Smooth muscle cell of the brain vasculature (primary cell): ENCODE results near the gene SERINC4.

Experiments
- DNase-seq: peaks from one replicate; pipeline ENCODE4 v3.0.0-alpha.2; 2012; ENCODE audit warnings: low read depth, low spot score

The SERINC4 gene

GRCh38 chr15:43796566-43796965, 3.5 kb downstream of the SERINC4 start:
- no peak for DNase-seq

GRCh38 chr15:43795997-43796396, 4.0 kb downstream of the SERINC4 start:
- DNase-seq: no peak

GRCh38 chr15:43795197-43795596, 4.8 kb downstream of the SERINC4 start:
- no peak for DNase-seq

GRCh38 chr15:43794269-43795037, 5.6 kb downstream of the SERINC4 start:
- DNase-seq: no peak

GRCh38 chr15:43793647-43794046, 6.4 kb downstream of the SERINC4 start:
- no peak for DNase-seq

- no peak for DNase-seq
Measured at GRCh38 chr15:43792761-43793476, 7.1 kb downstream of the SERINC4 start.

GRCh38 chr15:43791993-43792760, 7.8 kb downstream of the SERINC4 start, which contains the start of gene SERF2:
Gene SERF2, plus strand, starts transcription at chr15:43792320. Its CDS starts 57 bp downstream, at chr15:43792377.
- DNase-seq: peak; percentile 100

- no peak for DNase-seq
Measured at GRCh38 chr15:43789409-43789808, 10.6 kb downstream of the SERINC4 start.

GRCh38 chr15:43779016-43779415, 21.0 kb downstream of the SERINC4 start:
- no peak for DNase-seq

GRCh38 chr15:43777267-43777914, 22.6 kb downstream of the SERINC4 start:
- no peak for DNase-seq

- no peak for DNase-seq
Measured at GRCh38 chr15:43776718-43777266, 23.2 kb downstream of the SERINC4 start, which contains the start of gene ELL3. Gene ELL3, minus strand, starts transcription at chr15:43776966. Its CDS starts 65 bp downstream, at chr15:43776901.

GRCh38 chr15:43776101-43776717, 23.8 kb downstream of the SERINC4 start:
- DNase-seq: no peak

- no peak for DNase-seq
Measured at GRCh38 chr15:43775411-43775965, 24.5 kb downstream of the SERINC4 start.

GRCh38 chr15:43774062-43774461, 26.0 kb downstream of the SERINC4 start:
- DNase-seq: no peak

- no peak for DNase-seq
Measured at GRCh38 chr15:43772624-43773023, 27.4 kb downstream of the SERINC4 start.

GRCh38 chr15:43771816-43772215, 28.2 kb downstream of the SERINC4 start:
- DNase-seq: no peak

- DNase-seq: peak; percentile 32
Measured at GRCh38 chr15:43769584-43770228, 30.3 kb downstream of the SERINC4 start.

GRCh38 chr15:43763819-43764446, 36.1 kb downstream of the SERINC4 start:
- no peak for DNase-seq

GRCh38 chr15:43762824-43763223, 37.2 kb downstream of the SERINC4 start:
- DNase-seq: no peak
